Brain microvascular endothelial cell (primary cell): ENCODE results near the gene MON1A.
"Not testable (repeated sequence)": the region's sequence is repeated elsewhere in the genome, so short reads cannot be mapped to it uniquely, and the experiment has no call there.

ENCODE experiments used
- DNase-seq: peaks from one replicate; pipeline ENCODE4 v3.0.0-alpha.2; 2020
- H3K27ac ChIP-seq: fragments of 250-450 bp; sonication (Bioruptor Pico); 2 replicates; pipeline ENCODE4 v1.5.1; 2020; ENCODE audit warnings: mild to moderate bottlenecking, moderate library complexity
- H3K27me3 ChIP-seq: fragments of 250-450 bp; sonication (Bioruptor Pico); replicated peaks from 2 replicates; pipeline ENCODE4 v1.5.1; 2020; ENCODE audit warnings: mild to moderate bottlenecking
- H3K36me3 ChIP-seq: fragments of 250-450 bp; sonication (Bioruptor Pico); replicated peaks from 2 replicates; pipeline ENCODE4 v1.5.1; 2020; ENCODE audit warnings: mild to moderate bottlenecking
- H3K4me3 ChIP-seq: 2 replicates; pipeline ENCODE4 v1.5.1; 2011; ENCODE audit warnings: low read depth, mild to moderate bottlenecking, control low read depth, low read length, moderate library complexity
- in situ Hi-C: cut with HindIII; loops from 2 replicates; pipeline ENCODE4 v1.10.0; 2017; ENCODE audit warnings: low sequenced_read_pairs, low pct_ligation_motif_present
- TF ChIP-seq, protein P1 (sequence below): IDR thresholded peaks from 2 replicates; pipeline ENCODE4 v1.5.1; 2011; ENCODE audit warnings: low read depth, mild to moderate bottlenecking, moderate library complexity, low read length, control low read depth, inconsistent platforms; ENCODE audit errors: missing control alignments

Gene MON1A

DNA sequence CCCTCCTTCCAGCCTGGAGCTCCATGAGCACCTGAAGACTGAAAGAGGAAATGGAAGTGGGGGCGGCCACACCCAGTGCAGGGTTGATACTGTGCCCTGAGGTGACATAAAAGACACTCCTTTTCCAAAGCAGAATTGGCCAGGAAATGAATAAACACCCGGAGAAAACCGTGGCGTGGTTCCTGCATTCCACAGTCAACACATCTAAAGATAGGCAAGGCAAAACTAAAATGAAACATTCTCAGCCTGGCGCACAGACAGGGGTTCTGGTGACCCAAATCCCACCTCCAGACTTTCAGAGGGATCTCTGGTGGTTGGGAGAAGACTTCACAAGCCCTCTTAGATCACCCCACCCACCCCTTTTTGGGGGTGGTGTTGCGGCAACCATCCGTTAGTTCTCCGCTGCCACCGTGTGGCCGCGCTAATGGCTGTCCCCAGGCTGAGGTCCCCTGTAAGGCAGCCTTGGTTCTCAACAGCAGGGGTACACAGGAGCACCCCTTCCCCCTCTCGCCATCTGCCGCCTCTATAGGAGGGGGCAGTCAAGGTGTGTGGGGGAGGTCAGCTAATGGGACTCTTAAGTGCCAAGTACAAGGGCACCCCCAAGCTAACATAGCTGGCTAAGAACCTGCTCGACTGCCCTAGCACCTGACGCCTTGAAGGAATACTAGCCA lies 23.4 kb downstream of the MON1A start:
- in situ Hi-C loops: no loop called here
- peaks cover 13% of the 10 kb centered on the region for H3K36me3 ChIP-seq
- DNase-seq: peak; percentile 28
- H3K27me3 ChIP-seq: no peaks in the 10 kb centered on the region
- H3K27ac ChIP-seq: no peak overlapping the region
- TF ChIP-seq, protein P1, sequence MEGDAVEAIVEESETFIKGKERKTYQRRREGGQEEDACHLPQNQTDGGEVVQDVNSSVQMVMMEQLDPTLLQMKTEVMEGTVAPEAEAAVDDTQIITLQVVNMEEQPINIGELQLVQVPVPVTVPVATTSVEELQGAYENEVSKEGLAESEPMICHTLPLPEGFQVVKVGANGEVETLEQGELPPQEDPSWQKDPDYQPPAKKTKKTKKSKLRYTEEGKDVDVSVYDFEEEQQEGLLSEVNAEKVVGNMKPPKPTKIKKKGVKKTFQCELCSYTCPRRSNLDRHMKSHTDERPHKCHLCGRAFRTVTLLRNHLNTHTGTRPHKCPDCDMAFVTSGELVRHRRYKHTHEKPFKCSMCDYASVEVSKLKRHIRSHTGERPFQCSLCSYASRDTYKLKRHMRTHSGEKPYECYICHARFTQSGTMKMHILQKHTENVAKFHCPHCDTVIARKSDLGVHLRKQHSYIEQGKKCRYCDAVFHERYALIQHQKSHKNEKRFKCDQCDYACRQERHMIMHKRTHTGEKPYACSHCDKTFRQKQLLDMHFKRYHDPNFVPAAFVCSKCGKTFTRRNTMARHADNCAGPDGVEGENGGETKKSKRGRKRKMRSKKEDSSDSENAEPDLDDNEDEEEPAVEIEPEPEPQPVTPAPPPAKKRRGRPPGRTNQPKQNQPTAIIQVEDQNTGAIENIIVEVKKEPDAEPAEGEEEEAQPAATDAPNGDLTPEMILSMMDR: peak; percentile 83
- H3K4me3 ChIP-seq: peak overlapping the region; percentile 35

DNA sequence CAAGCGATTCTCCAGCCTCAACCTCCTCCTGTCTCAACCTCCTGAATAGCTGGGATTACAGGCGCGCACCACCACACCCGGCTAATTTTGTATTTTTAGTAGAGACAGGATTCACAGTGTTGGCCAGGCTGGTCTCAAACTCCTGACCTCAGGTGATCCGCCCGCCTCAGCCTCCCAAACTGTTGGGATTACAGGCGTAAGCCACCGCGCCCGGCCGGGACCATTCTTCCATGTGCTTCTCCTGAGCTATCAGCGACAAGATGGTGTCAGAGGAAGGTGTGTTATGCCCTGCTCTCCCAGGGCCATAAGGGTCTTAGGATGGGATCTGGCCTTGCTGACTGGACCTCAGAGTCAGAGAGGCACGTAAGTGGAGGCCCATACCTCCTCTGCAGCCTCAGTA lies 25.2 kb downstream of the MON1A start:
- DNase-seq, H3K4me3 ChIP-seq, H3K27me3 ChIP-seq, H3K27ac ChIP-seq, in situ Hi-C loops, H3K36me3 ChIP-seq: not testable (repeated sequence)

- DNase-seq: no peak
- Histone ChIP-seq H3K27ac (no peak within 1 kb of the TSS), H3K27me3 (no peaks in the 10 kb centered on the region), H3K36me3 (peaks cover 1% of the 10 kb centered on the region), H3K4me3 (peak within 1 kb of the TSS; percentile 30)
- in situ Hi-C loops: no loop called here
- TF ChIP-seq, protein P1: no peak
These were observed 25.9 kb downstream of the MON1A start, which contains the start of gene MST1R for GRCh38 chr3:49903451-49904424. Gene MST1R, minus strand, starts transcription at chr3:49903873. Its CDS starts 264 bp downstream, at chr3:49903609.

DNA sequence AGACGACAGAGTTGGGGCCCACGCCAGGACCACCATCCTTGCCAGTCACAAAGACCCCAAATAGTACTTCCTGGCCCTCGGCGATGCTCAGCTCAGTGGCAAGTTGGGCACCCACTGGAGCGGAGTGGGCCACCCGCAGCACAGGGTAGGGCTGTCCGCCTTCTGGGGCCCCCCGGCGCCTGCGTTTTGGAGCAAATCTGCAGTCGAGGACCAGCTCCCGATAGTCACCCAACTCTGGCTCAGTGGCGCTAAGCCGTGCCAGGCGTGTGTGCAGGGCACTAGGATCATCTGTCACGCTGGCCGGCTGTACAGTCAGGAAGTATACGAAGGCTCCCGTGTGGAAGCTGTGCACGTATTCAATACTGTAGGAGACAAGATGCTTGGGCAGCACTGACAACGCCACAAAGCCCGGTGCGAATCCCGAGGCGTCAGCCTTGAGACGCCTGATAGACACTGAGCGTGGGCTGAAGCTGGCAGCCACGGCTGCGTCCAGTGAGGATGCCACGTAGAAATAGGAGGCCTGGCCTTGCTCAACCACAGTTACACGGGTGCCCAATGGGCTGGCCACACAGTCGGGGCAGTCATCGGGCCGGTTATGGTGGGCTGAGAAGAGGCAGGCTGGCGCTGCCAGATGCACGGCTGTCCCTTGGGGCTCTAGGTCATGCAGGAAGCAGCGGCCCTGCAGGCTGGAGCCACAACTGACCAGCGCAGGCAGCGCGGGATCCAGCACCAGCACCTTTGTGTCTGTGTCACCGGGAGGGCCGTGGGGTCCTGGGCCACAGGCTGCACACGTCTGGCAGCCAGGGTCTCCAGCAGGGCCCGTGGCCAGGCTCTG lies 26.9 kb downstream of the MON1A start:
- no peak overlapping the region for H3K27ac ChIP-seq
- no peak for DNase-seq
- H3K27me3 ChIP-seq: no peaks in the 10 kb centered on the region
- no peak overlapping the region for H3K4me3 ChIP-seq
- no peaks in the 10 kb centered on the region for H3K36me3 ChIP-seq
- TF ChIP-seq, protein P1: no peak
- in situ Hi-C loops: no loop called here

DNA sequence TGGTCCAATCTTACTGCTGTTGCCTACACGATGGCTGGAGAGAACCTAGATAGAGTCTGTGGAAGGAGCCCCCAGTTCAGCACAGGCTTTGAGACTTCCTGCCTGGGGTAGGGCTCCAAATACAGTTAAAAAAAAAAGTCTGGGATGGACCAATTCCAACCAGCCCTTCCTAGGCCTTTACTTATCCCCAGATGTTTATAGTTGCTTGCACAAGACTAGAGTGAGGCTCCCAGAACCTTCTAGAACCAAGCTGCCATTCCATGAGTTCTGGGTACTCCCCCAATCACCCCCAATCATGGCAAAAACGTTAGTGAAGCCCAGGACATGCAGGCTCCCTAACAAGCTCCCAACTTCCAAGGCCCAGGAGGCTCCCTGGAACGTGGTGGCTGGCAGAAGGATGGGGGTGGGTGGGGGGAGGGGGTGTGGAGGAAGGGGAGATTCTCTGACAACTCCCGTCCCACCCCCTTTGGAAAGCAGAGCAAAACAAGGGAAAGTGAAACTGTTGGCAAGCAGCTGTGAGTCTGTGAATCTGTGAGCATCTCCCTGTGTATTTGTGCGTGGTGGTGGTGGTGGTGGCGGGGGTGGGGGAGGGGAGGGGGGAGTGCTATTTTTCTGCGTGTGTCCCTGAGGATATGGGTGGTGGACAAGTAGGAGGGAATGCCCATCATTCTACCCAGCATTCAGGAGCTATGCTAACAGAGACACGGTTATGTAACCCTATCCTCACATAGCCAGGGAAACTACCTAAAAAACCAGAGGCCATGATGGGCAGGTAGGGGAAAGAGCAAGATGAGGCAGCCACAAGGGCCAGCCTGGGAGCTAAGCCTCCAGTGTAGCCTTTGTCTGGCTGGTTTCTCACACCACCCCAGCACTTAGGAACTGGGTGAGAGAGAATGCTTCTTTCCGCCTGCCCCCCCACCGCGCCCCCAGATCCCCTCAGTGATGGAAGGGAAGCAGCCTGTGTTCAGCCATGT lies 28.0 kb downstream of the MON1A start:
- no peak for DNase-seq
- H3K36me3 ChIP-seq: no peaks in the 10 kb centered on the region
- no peaks in the 10 kb centered on the region for H3K27me3 ChIP-seq
- no peak overlapping the region for H3K27ac ChIP-seq
- in situ Hi-C loops: no loop called here
- no peak overlapping the region for H3K4me3 ChIP-seq
- TF ChIP-seq, protein P1: no peak
